Astrocyte of the hippocampus (primary cell): Measurements from ENCODE around the gene KCNG2.
"Not testable (repeated sequence)": the region's sequence is repeated elsewhere in the genome, so short reads cannot be mapped to it uniquely, and the experiment has no call there.

Experiments used
- DNase-seq: peaks from one replicate; pipeline ENCODE4 v3.0.0; 2011; ENCODE audit warnings: low read depth, low spot score

Gene KCNG2

GRCh38 chr18:79797518-79798345 lies at the start of gene KCNG2:
KCNG2 (plus strand) TSS chr18:79797938; CDS start chr18:79863668, 65,730 bp downstream.
- peak; percentile 58 for DNase-seq

GRCh38 chr18:79748321-79749180 lies 49.2 kb upstream of the KCNG2 start:
- DNase-seq: no peak

GRCh38 chr18:79749251-79750191 lies 48.2 kb upstream of the KCNG2 start:
- DNase-seq: peak; percentile 40

GRCh38 chr18:79750980-79751571 lies 46.7 kb upstream of the KCNG2 start:
- no peak for DNase-seq

- not testable (repeated sequence) for DNase-seq
Observed at GRCh38 chr18:79751918-79752578, 45.7 kb upstream of the KCNG2 start.

GRCh38 chr18:79752946-79753345 lies 44.8 kb upstream of the KCNG2 start:
- not testable (repeated sequence) for DNase-seq

- no peak for DNase-seq
Observed at GRCh38 chr18:79753391-79753851, 44.3 kb upstream of the KCNG2 start.

- DNase-seq: no peak
Observed at GRCh38 chr18:79754022-79754761, 43.5 kb upstream of the KCNG2 start.

GRCh38 chr18:79754831-79755351 lies 42.8 kb upstream of the KCNG2 start:
- DNase-seq: no peak

- DNase-seq: no peak
Observed at GRCh38 chr18:79755496-79756142, 42.1 kb upstream of the KCNG2 start.

- DNase-seq: no peak
Observed at GRCh38 chr18:79756143-79756500, 41.6 kb upstream of the KCNG2 start.

GRCh38 chr18:79756826-79757225 lies 40.9 kb upstream of the KCNG2 start:
- no peak for DNase-seq

- DNase-seq: no peak
Observed at GRCh38 chr18:79760348-79760747, 37.4 kb upstream of the KCNG2 start.

- no peak for DNase-seq
Observed at GRCh38 chr18:79760881-79761280, 36.9 kb upstream of the KCNG2 start.

GRCh38 chr18:79763407-79763806 lies 34.3 kb upstream of the KCNG2 start:
- DNase-seq: no peak

GRCh38 chr18:79764131-79764530 lies 33.6 kb upstream of the KCNG2 start:
- no peak for DNase-seq

- DNase-seq: no peak
Observed at GRCh38 chr18:79765491-79766245, 32.1 kb upstream of the KCNG2 start.

- DNase-seq: no peak
Observed at GRCh38 chr18:79766308-79766707, 31.4 kb upstream of the KCNG2 start.
